Sigmoid colon (tissue), 4 donors: ENCODE data around the gene MICAL1.

Experiments used
- CTCF ChIP-seq, 4 experiments: fragments of 450-650 bp in 3 of 4; fragments of 200-600 bp in 1 of 4; IDR thresholded peaks; one replicate each; pipeline ENCODE4 v1.5.1; 2016 to 2019; ENCODE audit warnings: antibody characterized with exemption in 4 of 4, mild to moderate bottlenecking in 3 of 4, moderate library complexity in 2 of 4
- EP300 ChIP-seq, 4 donors: sonication (generic); formaldehyde crosslinking; IDR thresholded peaks; one replicate each; pipeline ENCODE4 v1.6.1; 2017; ENCODE audit warnings: antibody characterized with exemption in 4 of 4

- TF ChIP-seq CTCF (IDR thresholded peaks at IDR 0.05) (no peak), EP300 (IDR thresholded peaks at IDR 0.05) (no peak)
These were observed 9.5 kb downstream of the MICAL1 start for GRCh38 chr6:109446072-109446471.
